Pulmonary artery endothelial cell (primary cell): ENCODE data around the gene FGF12. TPM values are rescaled to one million over a fixed set of nuclear protein-coding genes. Genes with fewer than 3 reads are reported as not detected.
"Not testable (repeated sequence)": the region's sequence is repeated elsewhere in the genome, so short reads cannot be mapped to it uniquely, and the experiment has no call there.

ENCODE experiments used
- DNase-seq: peaks from one replicate; pipeline ENCODE4 v3.0.0-alpha.2; 2011; ENCODE audit warnings: low read depth, low spot score
- total RNA-seq: library from RNA; depleted of rRNA; stranded (reverse); fragments of >200 nt; gene quantifications from 2 replicates; pipeline ENCODE4 v1.2.3, GENCODE V29; 2014

FGF12 gene
- total RNA-seq, 1 donor from 2014 or later = 1.8 TPM

DNA sequence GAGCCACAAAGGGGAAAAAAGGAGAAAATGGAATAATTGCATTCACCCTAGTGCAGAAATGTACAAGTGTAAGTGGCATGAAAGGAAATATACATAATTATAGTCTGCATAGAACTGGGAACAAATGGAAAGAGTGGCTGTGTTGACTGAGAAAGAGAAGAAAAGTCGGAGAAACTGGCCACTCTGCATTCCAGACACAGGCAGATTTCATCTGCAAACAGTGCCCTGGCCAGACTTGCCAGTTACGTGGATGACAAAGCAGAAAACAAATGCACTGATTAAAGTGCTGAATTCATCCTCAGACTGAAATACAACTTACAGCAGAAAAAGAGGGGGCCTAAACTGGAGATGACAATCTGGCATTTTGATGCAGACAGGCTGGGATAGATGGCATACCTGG lies 129.8 kb downstream of the FGF12 start:
- DNase-seq = no peak

DNA sequence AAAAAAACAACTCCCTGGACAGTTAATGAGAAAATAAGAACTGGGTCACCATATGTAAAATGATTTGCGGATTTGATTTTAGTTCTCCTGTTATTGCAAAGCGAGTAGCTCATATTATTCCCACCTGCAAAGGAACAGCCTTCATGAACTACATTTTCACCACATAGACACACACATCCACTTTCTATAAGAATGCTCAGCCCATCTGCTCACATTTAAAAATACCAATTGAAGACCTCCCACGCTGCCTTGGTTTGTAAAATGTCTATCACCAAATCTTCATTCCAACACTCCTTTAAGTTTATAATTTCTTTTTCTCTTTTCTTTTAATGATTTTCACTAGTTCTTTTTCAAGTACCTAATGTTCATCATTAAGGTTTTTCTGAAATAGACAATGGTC lies 148.6 kb downstream of the FGF12 start:
- no peak for DNase-seq

DNA sequence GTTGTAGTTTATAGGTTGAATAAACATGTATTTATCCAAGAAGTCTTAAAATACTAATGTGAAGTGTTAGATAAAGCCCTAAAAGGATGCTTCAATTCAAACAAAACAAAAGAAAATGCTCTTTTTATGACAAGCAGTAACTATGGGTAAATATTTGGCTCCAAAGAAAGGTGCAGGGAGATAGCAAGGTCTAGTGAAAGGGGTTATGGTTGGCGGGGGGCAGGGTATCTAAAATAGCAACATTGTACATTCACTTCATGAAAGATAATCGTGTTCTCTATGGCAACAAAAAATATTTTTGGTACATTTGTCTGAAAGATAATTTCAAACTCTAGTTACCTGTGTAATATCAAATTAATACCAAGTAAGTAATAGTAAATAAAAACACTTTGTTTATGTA lies 149.5 kb downstream of the FGF12 start:
- no peak for DNase-seq

DNA sequence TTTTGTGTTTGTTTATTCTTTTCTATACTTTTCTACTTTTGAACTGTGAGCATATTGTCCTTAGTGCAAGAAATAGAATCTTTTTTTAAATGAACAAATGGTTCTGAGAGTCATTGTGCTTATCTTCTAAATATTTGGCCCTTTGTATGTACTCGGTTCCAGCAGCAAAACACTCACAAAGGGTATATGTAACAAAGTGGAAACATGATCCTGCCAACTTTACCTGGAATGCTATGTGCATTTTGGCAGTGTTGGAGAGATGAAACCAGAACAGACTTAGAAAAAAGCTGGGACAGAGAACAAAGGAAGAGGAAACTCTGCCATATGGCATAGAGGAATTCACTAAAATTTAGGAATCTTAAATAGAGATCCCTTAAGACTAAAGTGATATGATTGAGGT lies 150.1 kb downstream of the FGF12 start:
- DNase-seq = no peak

DNA sequence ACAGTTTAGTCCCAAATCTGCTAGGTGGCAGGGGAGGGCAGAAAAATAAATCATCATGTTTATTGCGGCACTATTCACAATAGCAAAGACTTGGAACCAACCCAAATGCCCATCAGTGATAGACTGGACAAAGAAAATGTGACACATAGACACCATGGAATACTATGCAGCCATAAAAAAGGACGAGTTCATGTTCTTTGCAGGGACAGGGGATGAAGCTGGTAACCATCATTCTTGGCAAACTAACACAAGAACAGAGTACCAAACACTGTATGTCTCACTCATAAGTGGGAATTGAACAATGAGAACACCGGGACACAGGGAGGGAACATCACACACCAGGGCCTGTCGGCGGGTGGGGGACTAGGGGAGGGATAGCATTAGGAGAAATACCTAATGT lies 150.6 kb downstream of the FGF12 start:
- not testable (repeated sequence) for DNase-seq

DNA sequence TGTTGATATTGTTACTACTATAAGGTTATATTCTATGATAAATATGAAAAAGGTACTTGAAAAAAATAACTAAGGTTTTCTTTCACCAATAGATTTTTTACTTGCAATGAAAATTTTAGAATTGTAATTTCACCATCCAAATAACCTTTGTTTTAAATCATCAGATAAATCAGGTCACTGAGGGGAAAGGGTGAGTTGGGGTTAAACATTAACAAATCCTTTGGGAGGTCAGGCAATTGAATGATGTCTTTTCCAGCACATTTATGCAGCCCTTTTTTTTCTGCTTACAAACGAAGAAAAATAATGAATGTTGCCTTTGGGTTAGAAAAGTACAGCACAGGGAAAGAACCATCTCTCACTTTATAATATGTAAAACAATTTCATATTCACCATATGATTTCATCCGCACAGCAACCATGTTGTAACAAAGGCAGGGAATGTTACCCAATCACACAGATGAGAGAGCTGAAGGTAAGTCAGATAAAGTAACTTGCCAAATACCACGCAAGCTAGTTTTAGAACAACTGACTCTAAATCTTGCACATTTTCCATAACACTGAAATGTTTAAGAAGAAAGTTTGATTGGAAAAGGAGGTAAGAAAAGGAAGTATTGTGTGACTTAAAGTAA lies 151.3 kb downstream of the FGF12 start:
- DNase-seq = no peak

DNA sequence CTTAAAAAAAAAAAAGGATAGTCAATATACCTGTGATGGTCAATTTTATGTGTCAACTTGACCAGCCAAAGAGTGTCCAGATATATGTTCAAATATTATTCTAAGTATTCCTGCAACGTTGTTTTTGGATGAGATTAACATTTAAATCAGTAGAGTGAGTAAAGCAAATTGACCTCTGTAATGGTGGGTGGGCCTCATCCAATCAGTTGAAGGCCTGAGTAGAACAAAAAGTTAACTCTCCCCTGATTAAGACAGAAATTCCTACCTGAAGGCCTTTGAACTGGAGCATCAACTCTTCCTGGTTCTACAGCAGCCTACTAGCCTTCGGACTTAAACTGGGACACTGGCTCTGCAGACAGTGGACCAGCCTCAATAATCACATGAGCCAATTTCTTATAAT lies 154.1 kb downstream of the FGF12 start:
- DNase-seq = no peak

DNA sequence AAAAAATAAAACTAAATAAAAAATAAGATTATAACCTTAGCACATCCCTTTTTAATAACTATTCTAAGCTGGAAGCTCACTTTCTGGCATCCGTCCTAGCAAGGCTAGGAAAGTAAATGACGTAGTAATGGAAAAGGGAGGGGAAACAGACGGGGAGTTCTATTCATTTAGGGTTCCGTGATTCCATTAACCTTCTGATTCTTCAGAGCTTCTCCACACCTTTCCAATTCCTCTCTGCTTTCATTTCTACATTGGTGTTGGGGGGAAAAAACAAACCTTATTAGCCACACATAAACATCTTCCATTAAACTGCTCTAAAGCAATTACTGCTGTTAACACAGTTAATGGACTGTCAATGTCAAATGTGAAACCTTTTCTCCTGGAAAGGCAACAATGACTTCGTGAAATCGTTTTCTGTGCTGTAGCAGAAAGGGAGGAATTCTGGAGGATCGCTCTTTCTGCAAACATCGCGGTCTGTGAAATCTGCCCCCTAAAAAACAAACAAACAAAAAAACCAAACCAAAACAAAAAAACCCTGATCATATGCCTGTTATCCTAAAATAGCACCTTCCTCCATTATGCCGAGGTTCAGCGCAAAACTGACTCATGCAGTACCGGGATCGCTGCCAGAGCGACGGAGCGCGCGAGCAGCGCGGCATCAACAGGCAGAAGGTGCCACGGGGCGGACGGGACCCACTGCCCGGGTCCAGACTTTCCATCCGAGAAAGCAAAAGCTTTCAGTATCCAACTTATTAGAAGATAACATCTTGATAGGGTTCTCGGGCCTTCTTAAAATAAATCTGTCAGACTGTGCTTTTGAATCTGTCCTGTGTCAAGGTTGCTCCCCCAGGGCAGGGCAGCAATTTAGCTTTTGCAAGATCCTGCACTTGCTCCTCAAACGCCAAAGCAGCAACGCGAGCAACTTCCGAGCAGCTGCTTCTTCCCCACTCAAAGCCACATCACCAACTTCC lies 156.2 kb downstream of the FGF12 start:
- DNase-seq = no peak

DNA sequence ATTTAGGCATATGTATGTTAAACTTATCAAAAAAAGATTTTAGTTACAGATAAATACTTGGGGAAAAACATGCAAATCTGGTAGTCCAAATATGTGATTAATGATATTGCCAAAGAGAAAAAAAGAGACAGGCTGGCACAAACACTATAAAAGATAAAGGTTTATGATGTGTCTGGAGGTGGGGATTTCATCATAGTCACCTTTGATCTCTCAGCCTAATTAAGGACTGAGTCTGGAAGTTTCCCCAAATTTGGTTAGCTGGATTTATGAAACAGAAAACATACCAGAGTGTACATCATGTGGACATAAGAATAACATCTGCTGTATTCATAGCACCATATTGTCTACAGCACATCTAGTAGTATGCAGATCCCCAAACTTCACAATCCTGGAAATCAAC lies 157.0 kb downstream of the FGF12 start:
- no peak for DNase-seq

DNA sequence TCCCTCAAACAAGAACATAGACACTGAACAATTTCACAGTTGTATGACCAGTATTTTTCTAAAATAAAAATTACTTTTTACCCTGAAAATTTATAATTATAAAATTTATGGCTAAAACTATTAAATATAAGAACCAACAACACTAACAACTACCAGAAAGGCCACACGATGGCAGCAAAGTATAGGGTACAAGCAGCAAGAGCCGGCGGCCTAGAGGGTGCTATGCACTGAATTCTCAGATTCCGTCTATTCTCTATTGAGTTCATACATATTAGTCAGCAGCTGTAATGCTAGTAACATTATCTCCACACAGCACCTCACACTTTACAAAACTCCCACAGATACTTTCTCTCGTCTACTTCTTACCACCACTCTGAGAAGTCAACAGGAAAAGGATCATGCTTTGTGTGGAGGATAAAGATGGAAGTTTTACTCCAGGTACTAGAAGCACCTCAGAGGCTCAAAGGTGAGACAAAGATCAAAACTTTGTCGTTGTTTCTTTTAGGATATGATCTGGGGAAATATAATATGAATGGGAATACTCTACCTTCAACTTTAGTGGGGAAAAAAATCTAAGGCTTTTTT lies 160.5 kb downstream of the FGF12 start:
- DNase-seq = peak; percentile 61

DNA sequence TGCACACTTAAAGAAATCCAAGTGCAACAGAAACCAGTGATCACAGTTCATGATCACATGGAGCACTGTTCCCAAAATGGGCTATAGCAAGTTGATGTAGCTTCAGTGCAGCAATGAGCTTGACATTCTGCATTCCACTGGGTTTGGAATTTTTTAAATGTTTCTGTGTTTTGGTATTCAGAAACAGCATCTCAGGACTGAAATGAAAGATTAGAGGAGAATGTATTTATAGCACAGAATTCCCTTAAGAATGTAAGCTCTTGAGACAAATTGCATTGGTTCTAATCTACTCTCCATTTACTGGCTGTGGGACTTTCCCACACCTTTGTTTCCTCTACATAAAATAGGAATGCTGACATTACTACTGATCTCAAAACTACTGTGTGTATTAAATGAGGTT lies 162.7 kb downstream of the FGF12 start:
- no peak for DNase-seq

DNA sequence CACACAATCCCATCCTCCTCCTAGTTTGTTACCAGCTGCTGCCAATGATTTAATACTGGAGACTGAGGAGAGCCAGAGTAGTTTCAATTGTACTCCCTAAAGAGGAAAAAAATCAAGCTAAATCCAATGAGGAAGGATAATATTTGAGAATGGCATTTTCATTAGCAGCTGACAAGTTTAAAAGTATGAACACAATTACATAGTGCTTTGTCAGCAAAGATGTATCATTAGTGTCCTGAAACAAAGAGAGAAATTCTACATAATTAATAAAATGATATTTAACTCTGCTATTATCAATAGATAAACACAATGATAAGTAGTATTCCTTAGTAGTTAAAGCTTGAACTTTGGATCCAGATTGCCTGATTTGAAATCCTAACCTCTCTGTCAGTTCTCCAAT lies 163.9 kb downstream of the FGF12 start:
- no peak for DNase-seq

DNA sequence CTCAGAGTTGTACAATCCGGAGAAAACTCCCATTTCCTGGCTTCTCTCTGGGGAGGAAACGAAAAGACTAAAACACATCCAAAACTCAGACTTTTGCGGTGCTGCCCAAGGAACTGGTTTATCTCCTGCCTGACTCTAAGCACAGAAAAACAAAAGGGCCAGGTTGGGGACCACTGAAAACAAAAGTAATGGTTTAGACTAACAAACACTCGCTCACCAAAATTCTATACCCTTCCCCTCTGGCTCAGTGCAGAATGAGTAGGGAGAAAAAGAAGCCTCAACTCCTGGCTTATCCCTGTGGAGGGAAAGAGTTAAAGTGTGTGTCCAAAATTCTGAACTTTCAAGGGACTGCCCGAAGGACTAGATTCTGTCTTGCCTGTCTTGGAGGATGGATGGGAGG lies 173.6 kb downstream of the FGF12 start:
- no peak for DNase-seq

DNA sequence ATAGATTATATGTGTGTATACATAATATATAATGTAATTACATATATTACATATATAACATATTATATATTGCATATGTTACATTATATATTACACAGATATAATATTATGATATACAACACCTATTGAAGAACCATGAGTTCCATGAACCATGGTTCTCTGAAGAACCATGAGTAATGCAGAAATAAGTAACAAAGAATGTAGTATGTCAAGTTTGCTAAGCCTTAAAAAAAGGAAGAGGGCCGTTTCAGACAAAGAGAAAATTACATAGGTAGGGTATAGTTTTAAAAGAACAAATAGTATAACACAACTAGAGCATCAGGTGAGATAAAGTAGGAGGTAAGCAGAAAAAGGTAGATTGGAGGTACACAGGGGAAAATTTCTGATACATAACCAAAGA lies 177.0 kb downstream of the FGF12 start:
- no peak for DNase-seq

DNA sequence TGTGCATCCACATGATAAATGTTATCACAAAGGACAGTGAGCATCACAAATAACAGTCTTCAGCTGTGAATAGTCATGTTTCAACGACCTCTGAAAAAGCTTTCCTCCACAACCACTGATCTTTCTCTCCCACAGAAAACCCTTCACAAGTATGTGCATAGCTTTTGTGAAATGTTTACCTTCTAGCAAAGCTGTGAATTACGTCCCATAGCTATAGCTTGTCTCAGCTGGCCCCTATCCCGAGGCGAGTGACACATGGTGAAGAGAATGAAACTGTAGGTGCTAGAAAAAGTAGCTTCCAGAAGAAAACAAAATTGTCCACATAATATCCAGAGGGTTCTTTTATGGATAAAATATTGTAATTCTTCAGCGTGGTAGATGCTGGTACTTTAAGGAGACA lies 182.0 kb downstream of the FGF12 start:
- DNase-seq = no peak

DNA sequence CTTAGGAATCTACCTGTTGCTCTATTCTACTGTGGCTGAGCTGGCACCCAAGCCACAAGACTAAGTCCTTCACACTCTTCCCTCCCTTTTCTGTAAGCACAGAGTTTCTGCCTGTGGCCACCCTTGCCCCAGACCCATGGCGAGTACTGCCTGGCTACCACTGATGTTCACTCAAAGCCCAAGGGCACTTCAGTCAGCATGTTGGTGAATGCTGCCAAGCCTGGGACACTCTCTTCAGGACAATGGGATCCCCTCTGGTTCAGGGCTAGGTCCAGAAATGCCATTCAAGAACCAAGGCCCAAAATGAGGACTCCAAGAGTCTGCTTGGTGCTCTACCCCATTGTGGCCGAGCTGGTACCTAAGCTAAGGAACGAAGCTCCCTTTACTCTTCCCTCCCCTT lies 184.2 kb downstream of the FGF12 start:
- no peak for DNase-seq

DNA sequence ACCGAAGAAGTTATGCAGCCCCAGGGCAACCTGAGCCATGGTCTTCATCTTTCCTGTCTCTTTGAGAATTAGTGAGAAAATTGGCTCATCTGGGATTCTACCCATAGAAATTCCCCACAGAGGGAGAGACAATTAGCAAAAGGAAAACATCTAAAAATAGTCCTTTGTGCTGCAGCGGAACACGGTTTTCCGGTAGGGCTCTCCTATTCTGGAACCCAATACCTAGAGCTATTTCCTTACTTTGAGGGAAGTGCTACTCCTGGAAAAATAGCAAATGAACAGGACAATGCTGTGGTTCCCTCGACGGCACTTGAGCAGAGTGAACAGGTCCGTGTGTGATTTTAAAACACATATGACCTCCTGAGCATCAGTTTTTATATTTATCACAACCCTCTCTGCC lies 210.5 kb downstream of the FGF12 start:
- DNase-seq = no peak

DNA sequence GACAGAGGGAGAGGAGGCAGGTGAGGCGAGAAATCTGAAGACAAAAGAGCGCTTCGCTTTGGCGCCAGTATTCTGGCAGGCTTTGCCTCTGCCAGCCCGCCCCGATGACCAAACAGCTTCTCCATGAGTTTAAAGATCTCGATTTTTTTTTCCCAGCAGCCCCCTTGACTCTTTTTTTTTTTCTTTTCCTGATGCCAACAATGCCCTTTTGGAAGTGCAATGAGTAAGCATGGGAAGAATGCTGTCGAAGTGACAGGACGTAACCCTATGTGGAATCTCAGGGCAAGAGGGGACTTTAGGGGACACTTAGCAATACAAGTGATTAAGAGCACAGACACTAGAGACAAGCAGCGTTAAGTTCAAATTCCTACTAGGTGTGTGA lies 211.7 kb downstream of the FGF12 start:
- DNase-seq = no peak

DNA sequence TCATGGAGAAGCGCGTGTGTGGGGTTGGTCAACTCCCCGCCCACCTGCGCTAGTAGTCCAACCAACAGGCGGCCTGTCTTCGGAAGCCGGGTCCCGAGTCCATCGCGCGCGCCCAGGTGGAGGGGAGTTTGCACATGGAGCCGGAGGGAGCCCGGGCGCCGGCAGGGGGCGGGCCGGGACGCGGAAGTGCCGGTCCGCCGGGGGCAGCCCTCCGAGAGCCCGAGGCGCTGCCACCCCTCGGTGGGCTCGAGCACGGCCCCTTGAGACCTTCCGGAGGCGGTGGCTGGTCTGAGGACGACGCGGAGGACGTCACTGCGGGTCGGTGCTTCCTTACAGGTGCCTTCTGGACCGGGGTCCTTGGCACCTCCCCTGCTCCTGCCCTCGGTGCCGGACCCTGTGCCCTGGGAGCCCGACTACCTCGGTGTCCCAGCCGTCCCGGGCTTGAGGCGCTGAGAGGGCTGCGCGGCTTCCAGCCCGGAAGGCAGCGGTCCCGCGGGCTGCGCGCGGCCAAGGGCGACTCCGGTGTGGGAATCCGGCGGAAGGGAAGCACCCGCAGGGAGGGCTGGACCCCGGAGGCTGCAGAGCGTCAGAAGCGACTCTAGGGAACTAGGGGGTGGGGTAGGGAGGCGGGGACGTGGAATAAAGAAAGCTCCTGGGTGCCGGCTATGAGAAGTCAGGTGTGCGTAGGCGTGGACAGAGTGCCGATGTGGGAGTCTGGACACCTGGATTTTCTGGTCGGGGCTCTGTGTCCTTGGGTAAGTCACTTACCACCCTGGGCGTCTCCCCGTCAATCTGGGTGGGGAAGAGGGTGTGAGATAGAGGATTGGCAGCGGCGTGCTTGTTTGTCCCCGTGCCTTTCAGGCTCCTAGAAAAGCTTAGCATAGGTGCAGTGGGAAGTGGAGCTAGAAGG lies 212.3 kb downstream of the FGF12 start:
- no peak for DNase-seq

DNA sequence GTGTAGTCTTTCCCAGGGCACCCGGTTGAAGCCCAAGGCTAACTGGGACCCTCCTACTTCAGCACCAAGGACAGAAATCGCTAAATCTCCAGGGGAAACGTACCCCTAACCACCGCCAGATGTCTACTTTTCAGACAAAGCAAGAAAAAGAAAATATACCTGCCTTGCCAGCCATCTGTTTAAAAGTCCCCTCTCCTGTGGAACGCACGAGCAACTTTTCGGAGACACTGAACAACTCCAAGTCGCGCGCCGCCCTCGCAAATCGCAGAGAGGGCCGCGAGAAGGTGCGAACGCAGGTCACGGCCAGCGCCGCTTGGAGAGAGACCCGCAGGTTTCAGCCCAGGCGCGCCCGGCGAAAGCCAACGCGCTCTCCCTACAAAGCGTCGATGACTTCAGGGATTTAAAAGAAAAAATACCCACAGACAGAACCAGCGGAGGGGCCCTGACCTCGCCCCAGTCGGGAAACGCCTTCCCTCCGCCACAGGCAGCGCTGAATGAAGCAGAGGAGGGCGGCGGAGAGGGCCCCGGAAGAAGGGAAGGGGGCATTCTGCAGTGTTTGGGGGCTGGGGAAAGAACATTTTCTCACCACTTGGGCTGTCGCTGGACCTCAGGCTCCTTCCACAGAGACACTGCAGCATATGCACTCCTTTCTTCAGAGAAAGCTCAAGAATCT lies 213.1 kb downstream of the FGF12 start:
- no peak for DNase-seq

DNA sequence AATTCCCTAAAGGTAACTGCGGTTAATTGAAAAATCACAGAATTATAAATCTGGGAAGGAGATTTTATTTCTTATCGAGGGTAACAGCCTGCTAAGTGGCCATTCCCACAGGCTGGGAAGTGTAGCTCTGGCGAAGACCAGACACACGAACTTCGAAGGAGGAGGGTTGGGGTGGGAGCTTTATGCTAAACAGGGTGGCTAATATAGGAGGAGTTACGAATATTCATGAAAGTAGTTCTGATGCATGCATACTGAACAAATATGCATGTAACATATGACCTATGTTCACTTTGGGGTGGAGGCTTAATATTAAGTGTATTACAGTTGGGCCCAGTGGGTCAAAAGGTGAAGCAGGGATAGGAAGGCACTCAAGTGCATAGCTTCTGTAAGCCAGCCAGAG lies 221.6 kb downstream of the FGF12 start:
- no peak for DNase-seq
